ENCODE measurements around the gene ECPAS. TPM values are rescaled to one million over a fixed set of nuclear protein-coding genes. Genes with fewer than 3 reads are reported as not detected.

The ECPAS gene
- total RNA-seq, 2 donors from 2014 or later, result 54.7 to 65.5 TPM

DNA sequence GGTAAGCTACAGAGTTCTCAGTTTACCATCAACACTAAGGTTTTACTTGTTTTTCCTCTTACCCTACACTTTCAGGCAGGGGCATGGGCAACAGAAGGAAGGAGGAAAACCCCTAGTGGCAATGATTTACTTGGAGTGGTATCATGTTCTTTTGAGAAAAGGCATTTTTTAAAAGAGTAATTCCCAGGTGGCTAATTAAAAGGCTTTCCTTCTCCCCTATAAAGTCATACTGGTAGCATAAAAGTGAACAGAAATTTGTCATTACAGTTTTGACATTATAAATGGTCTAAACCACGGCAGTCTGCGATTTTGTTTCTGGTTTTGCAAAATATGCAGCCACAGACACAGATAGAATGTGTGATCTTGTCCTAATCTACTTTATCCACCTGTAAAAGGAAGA is 123.3 kb downstream of the ECPAS start:
- Histone ChIP-seq H3K4me3 (ENCODE audit: low read length) (no peak overlapping the region), H3K4me1 (ENCODE audit: control insufficient read depth, insufficient read depth, low read length) (no peaks in the 10 kb centered on the region), H3K9ac (ENCODE audit: extremely low read depth, low read length, poor library complexity, severe bottlenecking) (no peak overlapping the region), H3K9me3 (ENCODE audit: control insufficient read depth, low read length) (no peaks in the 10 kb centered on the region), H3K27ac (ENCODE audit: low read depth, low read length) (no peak overlapping the region), H3K27me3 (ENCODE audit: control insufficient read depth, insufficient read depth, low read length, poor library complexity, severe bottlenecking) (no peaks in the 10 kb centered on the region), H3K36me3 (ENCODE audit: control insufficient read depth, insufficient read depth, low read length) (peaks cover 38% of the 10 kb centered on the region)
- H3K27me3 Mint-ChIP-seq (ENCODE audit: insufficient read depth), result no peaks in the 10 kb centered on the region
- H3K4me1 Mint-ChIP-seq, result peaks cover 16% of the 10 kb centered on the region
- 96% methylated on average over 2 of the region's 2 CpGs for WGBS, 2 experiments (ENCODE audit: insufficient coverage in 1 of 2, insufficient read length in 1 of 2)
- H3K27ac Mint-ChIP-seq, result no peak overlapping the region
- no peak for DNase-seq
- peaks cover 31% of the 10 kb centered on the region for H3K36me3 Mint-ChIP-seq (ENCODE audit: low read depth)
- H3K4me3 Mint-ChIP-seq, result no peak overlapping the region
- TF ChIP-seq, protein P1, sequence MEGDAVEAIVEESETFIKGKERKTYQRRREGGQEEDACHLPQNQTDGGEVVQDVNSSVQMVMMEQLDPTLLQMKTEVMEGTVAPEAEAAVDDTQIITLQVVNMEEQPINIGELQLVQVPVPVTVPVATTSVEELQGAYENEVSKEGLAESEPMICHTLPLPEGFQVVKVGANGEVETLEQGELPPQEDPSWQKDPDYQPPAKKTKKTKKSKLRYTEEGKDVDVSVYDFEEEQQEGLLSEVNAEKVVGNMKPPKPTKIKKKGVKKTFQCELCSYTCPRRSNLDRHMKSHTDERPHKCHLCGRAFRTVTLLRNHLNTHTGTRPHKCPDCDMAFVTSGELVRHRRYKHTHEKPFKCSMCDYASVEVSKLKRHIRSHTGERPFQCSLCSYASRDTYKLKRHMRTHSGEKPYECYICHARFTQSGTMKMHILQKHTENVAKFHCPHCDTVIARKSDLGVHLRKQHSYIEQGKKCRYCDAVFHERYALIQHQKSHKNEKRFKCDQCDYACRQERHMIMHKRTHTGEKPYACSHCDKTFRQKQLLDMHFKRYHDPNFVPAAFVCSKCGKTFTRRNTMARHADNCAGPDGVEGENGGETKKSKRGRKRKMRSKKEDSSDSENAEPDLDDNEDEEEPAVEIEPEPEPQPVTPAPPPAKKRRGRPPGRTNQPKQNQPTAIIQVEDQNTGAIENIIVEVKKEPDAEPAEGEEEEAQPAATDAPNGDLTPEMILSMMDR (conservative IDR thresholded peaks at IDR 0.05), result peak; percentile 37
- no peaks in the 10 kb centered on the region for H3K9me3 Mint-ChIP-seq

DNA sequence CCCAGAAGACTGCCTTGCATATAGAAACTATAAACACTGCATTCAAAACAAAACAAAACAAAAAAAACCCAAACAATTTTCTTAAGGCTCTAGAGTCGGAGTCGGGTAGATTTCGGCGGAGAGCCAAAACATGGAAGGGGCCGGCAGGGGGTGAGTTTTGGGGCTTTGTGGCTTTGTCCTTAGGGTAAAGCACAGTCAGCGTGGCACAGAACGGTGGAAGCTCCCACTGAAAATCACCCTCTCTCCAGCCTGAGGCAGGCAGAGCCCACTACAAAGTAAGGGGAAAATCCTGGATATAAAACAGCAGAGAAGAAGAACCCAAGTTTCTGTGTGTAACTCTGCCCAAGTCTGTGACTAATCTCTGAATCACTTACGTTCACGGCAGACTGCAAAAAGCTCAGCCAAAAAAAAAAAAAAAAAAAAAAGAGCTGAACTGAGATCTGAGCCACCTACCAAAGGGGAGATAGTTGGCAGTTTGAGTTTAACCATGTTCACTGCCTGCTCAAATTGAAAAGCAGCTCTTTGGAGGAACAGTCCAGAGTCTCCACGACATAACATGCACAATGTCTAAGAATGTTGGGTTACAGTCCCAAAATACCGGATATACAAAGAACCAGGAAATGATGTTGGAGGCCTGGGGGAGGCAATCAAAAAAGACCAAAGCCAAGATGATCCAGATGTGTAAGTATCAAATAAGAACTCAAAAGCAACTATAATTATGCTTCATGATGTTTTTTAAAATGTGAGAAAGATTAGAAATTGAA is 127.5 kb downstream of the ECPAS start:
- H3K9me3 Mint-ChIP-seq, result no peaks in the 10 kb centered on the region
- Histone ChIP-seq H3K27me3 (ENCODE audit: control insufficient read depth, insufficient read depth, low read length, poor library complexity, severe bottlenecking) (no peaks in the 10 kb centered on the region), H3K9me3 (ENCODE audit: control insufficient read depth, low read length) (no peaks in the 10 kb centered on the region), H3K9ac (ENCODE audit: extremely low read depth, low read length, poor library complexity, severe bottlenecking) (no peak overlapping the region), H3K36me3 (ENCODE audit: control insufficient read depth, insufficient read depth, low read length) (peaks cover 15% of the 10 kb centered on the region), H3K4me3 (ENCODE audit: low read length) (no peak overlapping the region), H3K4me1 (ENCODE audit: control insufficient read depth, insufficient read depth, low read length) (no peaks in the 10 kb centered on the region), H3K27ac (ENCODE audit: low read depth, low read length) (no peak overlapping the region)
- H3K27ac Mint-ChIP-seq, result no peak overlapping the region
- no peaks in the 10 kb centered on the region for H3K27me3 Mint-ChIP-seq (ENCODE audit: insufficient read depth)
- TF ChIP-seq, protein P1 (conservative IDR thresholded peaks at IDR 0.05), result no peak
- peaks cover 6% of the 10 kb centered on the region for H3K36me3 Mint-ChIP-seq (ENCODE audit: low read depth)
- peaks cover 17% of the 10 kb centered on the region for H3K4me1 Mint-ChIP-seq
- DNase-seq, result no peak
- 76 to 87% methylated on average over 4 to 11 of the region's 11 CpGs for WGBS, 2 experiments (ENCODE audit: insufficient coverage in 1 of 2, insufficient read length in 1 of 2)
- H3K4me3 Mint-ChIP-seq, result no peak overlapping the region

DNA sequence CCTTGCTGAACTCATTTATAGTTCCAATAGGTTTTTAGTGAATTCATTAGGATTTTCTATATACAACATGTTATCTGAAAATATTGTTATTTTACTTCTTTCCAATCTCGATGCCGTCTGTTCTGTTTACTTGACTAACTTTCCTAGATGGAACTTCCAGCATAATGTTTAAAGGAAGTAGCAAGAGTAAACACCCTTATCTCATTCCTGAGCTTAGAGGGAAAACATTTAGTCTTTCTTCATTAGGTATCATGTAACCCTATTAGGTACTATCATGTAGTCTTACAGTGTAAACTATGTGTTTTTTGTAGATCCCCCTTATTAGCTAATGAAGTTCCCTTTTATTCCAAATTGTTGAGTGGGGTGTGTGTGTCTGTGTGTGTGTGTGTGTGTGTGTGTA is 131.6 kb downstream of the ECPAS start:
- no peak overlapping the region for H3K4me3 Mint-ChIP-seq
- H3K9ac ChIP-seq (ENCODE audit: extremely low read depth, low read length, poor library complexity, severe bottlenecking), result no peak overlapping the region
- no peaks in the 10 kb centered on the region for H3K36me3 ChIP-seq (ENCODE audit: control insufficient read depth, insufficient read depth, low read length)
- peaks cover 14% of the 10 kb centered on the region for H3K4me1 Mint-ChIP-seq
- H3K9me3 ChIP-seq (ENCODE audit: control insufficient read depth, low read length), result no peaks in the 10 kb centered on the region
- 84% methylated on average over 2 of the region's 2 CpGs; no CpG with 5 or more reads in 1 of the 2 experiments for WGBS, 2 experiments (ENCODE audit: insufficient coverage in 1 of 2, insufficient read length in 1 of 2)
- H3K27me3 Mint-ChIP-seq (ENCODE audit: insufficient read depth), result no peaks in the 10 kb centered on the region
- TF ChIP-seq, protein P1 (conservative IDR thresholded peaks at IDR 0.05), result no peak
- no peaks in the 10 kb centered on the region for H3K27me3 ChIP-seq (ENCODE audit: control insufficient read depth, insufficient read depth, low read length, poor library complexity, severe bottlenecking)
- no peaks in the 10 kb centered on the region for H3K4me1 ChIP-seq (ENCODE audit: control insufficient read depth, insufficient read depth, low read length)
- H3K27ac Mint-ChIP-seq, result no peak overlapping the region
- H3K4me3 ChIP-seq (ENCODE audit: low read length), result no peak overlapping the region
- no peaks in the 10 kb centered on the region for H3K36me3 Mint-ChIP-seq (ENCODE audit: low read depth)
- no peaks in the 10 kb centered on the region for H3K9me3 Mint-ChIP-seq
- no peak for DNase-seq
- no peak overlapping the region for H3K27ac ChIP-seq (ENCODE audit: low read depth, low read length)
